GM23338 (cell line): Measurements from ENCODE around the gene CLPTM1L. TPM values are rescaled to one million over a fixed set of nuclear protein-coding genes. Genes with fewer than 3 reads are reported as not detected.

Experiments
- ATAC-seq: fragments of 200-7000 bp; cut with Tn5 transposase; 3 replicates; pipeline ENCODE4 v1.9.1; 2020
- DNase-seq: peaks from one replicate; pipeline ENCODE4 v3.0.0-alpha.2; 2015; ENCODE audit warnings: low spot score
- H2AFZ ChIP-seq: fragments of 200-600 bp; sonication (generic); 2 replicates; pipeline ENCODE4 v1.8.0; 2016; ENCODE audit warnings: antibody characterized with exemption, mild to moderate bottlenecking, moderate library complexity
- H3F3A ChIP-seq: fragments of 200-600 bp; sonication (generic); replicated peaks from 2 replicates; pipeline ENCODE4 v1.8.0; 2017; ENCODE audit warnings: antibody characterized with exemption, mixed run types, low read depth
- H3K27ac ChIP-seq: fragments of 200-600 bp; sonication (generic); 2 replicates; pipeline ENCODE4 v1.6.1; 2016; ENCODE audit warnings: low read depth
- H3K27me3 ChIP-seq: fragments of 200-600 bp; sonication (generic); 2 replicates; pipeline ENCODE4 v1.8.0; 2016; ENCODE audit warnings: mild to moderate bottlenecking, mixed run types, moderate library complexity; ENCODE audit not compliant: insufficient read depth
- H3K36me3 ChIP-seq: fragments of 200-600 bp; sonication (generic); 2 replicates; pipeline ENCODE4 v1.8.0; 2016; ENCODE audit warnings: mild to moderate bottlenecking; ENCODE audit not compliant: insufficient read depth
- H3K4me1 ChIP-seq: fragments of 200-600 bp; sonication (generic); 2 replicates; pipeline ENCODE4 v1.8.0; 2016; ENCODE audit warnings: mild to moderate bottlenecking, moderate library complexity; ENCODE audit not compliant: insufficient read depth
- H3K4me2 ChIP-seq: fragments of 200-600 bp; sonication (generic); 2 replicates; pipeline ENCODE4 v1.7.1; 2017; ENCODE audit warnings: mixed run types
- H3K4me3 ChIP-seq: fragments of 200-600 bp; sonication (generic); 2 replicates; pipeline ENCODE4 v1.6.1; 2016; ENCODE audit warnings: mixed run types
- H3K79me2 ChIP-seq: fragments of 200-600 bp; sonication (generic); replicated peaks from 2 replicates; pipeline ENCODE4 v1.8.0; 2017; ENCODE audit warnings: mild to moderate bottlenecking; ENCODE audit not compliant: insufficient read depth
- H3K9me2 ChIP-seq: fragments of 200-600 bp; sonication (generic); 2 replicates; pipeline ENCODE4 v1.8.0; 2017; ENCODE audit not compliant: insufficient read depth
- H4K20me1 ChIP-seq: fragments of 200-600 bp; sonication (generic); replicated peaks from 2 replicates; pipeline ENCODE4 v1.8.0; 2017; ENCODE audit warnings: mild to moderate bottlenecking; ENCODE audit not compliant: insufficient read depth
- H3K27ac Mint-ChIP-seq: 2 replicates; pipeline ENCODE4 v1.8.0; 2020; ENCODE audit warnings: inconsistent platforms, mild to moderate bottlenecking, moderate library complexity, mixed read lengths
- H3K27me3 Mint-ChIP-seq: 3 replicates; pipeline ENCODE4 v1.8.0; 2022; ENCODE audit warnings: low read depth, mild to moderate bottlenecking, moderate library complexity, mixed read lengths, inconsistent platforms; ENCODE audit not compliant: insufficient read depth, poor library complexity
- H3K36me3 Mint-ChIP-seq: 3 replicates; pipeline ENCODE4 v1.8.0; 2021; ENCODE audit warnings: low read depth, mild to moderate bottlenecking, inconsistent platforms, moderate library complexity, mixed read lengths
- H3K4me1 Mint-ChIP-seq: 3 replicates; pipeline ENCODE4 v1.8.0; 2020; ENCODE audit warnings: mild to moderate bottlenecking, inconsistent platforms, mixed read lengths
- H3K4me3 Mint-ChIP-seq: 3 replicates; pipeline ENCODE4 v1.8.0; 2021; ENCODE audit warnings: moderate library complexity, mild to moderate bottlenecking, inconsistent platforms, mixed read lengths
- H3K9me3 Mint-ChIP-seq: 3 replicates; pipeline ENCODE4 v1.8.0; 2020; ENCODE audit warnings: moderate library complexity, mild to moderate bottlenecking, inconsistent platforms, mixed read lengths
- CTCF ChIP-seq, 2 experiments: fragments of 200-600 bp in 1 of 2; sonication (generic) in 1 of 2; conservative IDR thresholded peaks; 2 replicates each; pipeline versions ENCODE4 v1.5.1 to v1.6.1; 2016 to 2017; ENCODE audit warnings: antibody characterized with exemption in 2 of 2, low read depth in 2 of 2, mild to moderate bottlenecking in 2 of 2, moderate library complexity in 1 of 2
- ETS1 ChIP-seq: IDR thresholded peaks from 2 replicates; pipeline ENCODE4 v1.6.1; 2016; ENCODE audit warnings: antibody characterized with exemption
- EZH2phosphoT487 ChIP-seq: fragments of 200-600 bp; sonication (generic); IDR thresholded peaks from one replicate; pipeline ENCODE4 v1.8.1; 2018; ENCODE audit warnings: antibody characterized with exemption; ENCODE audit not compliant: unreplicated experiment
- JUNB ChIP-seq: IDR thresholded peaks from one replicate; pipeline ENCODE4 v1.6.1; 2016; ENCODE audit warnings: antibody characterized with exemption; ENCODE audit not compliant: unreplicated experiment
- NANOG ChIP-seq: IDR thresholded peaks from 2 replicates; pipeline ENCODE4 v1.6.1; 2016; ENCODE audit warnings: antibody characterized with exemption, borderline replicate concordance
- STAT1 ChIP-seq: IDR thresholded peaks from one replicate; pipeline ENCODE4 v1.6.1; 2016; ENCODE audit warnings: antibody characterized with exemption; ENCODE audit not compliant: unreplicated experiment
- ZNF462 ChIP-seq: fragments of 250-450 bp; sonication (Bioruptor Pico); IDR thresholded peaks from 2 replicates; pipeline ENCODE4 v1.5.0; 2020; ENCODE audit warnings: mild to moderate bottlenecking, moderate library complexity
- polyA plus RNA-seq: library from polyadenylated mRNA; unstranded; fragments of >200 nt; fragmentation: Nextera tagmentation; extraction: Ambion mirVana; gene quantifications from 2 replicates; pipeline ENCODE4 v1.2.1, GENCODE V29; 2016
- total RNA-seq: library from RNA; depleted of rRNA; stranded (reverse); fragments of >200 nt; shearing (Covaris generic); gene quantifications from 2 replicates; pipeline ENCODE4 v1.2.3, GENCODE V29; 2014

CLPTM1L gene
- total and polyA plus RNA-seq, 2 experiments from 2014 or later: 39.9 to 110 TPM

- TF ChIP-seq ZNF462 (CRISPR knock-in tag) (no peak), EZH2phosphoT487 (no peak)
Measured at GRCh38 chr5:1310118-1310517, 34.8 kb downstream of the CLPTM1L start (continued).

- DNase-seq: no peak
- Mint-ChIP-seq H3K4me1 (no peaks in the 10 kb centered on the region), H3K36me3 (no peaks in the 10 kb centered on the region), H3K27me3 (peaks cover 8% of the 10 kb centered on the region), H3K4me3 (no peak overlapping the region), H3K9me3 (no peaks in the 10 kb centered on the region; the same call in 2 of the 3 replicates), H3K27ac (no peak overlapping the region)
- Histone ChIP-seq H3K4me1 (no peaks in the 10 kb centered on the region), H2AFZ (no peak overlapping the region), H3K27me3 (no peaks in the 10 kb centered on the region), H3K9me2 (no peaks in the 10 kb centered on the region), H3K4me3 (no peak overlapping the region), H3K27ac (no peak overlapping the region), H4K20me1 (no peaks in the 10 kb centered on the region), H3K4me2 (no peak overlapping the region), H3K79me2 (no peaks in the 10 kb centered on the region), H3K36me3 (no peaks in the 10 kb centered on the region), H3F3A (no peaks in the 10 kb centered on the region)
- ATAC-seq: no peak
- no peak for TF ChIP-seq ETS1
- TF ChIP-seq CTCF (conservative IDR thresholded peaks at IDR 0.05; ENCODE audit: low read depth in 2 of 2): no peak
- no peak for TF ChIP-seq EZH2phosphoT487
- TF ChIP-seq JUNB: no peak
- TF ChIP-seq NANOG: no peak
- TF ChIP-seq STAT1: no peak
- TF ChIP-seq ZNF462 (CRISPR knock-in tag): no peak
Measured at GRCh38 chr5:1304033-1304432, 40.9 kb downstream of the CLPTM1L start.
